ENCODE measurements around the gene DNM3. TPM values are rescaled to one million over a fixed set of nuclear protein-coding genes. Genes with fewer than 3 reads are reported as not detected.

Gene DNM3
- total RNA-seq, 1 experiment from 2014 or later: 0.11 TPM

GRCh38 chr1:171961861-171962260 lies 120.6 kb downstream of the DNM3 start:
- 0 out of 2 replicates have a peak, but pooled peaks cover 3% of the 10 kb centered on the region for H3K4me1 ChIP-seq
- no TSS peak for BruUV-seq (replicated peaks)
- H3K27me3 ChIP-seq (replicated peaks; ENCODE audit: control insufficient read depth, insufficient read depth, low read length): no peaks in the 10 kb centered on the region
- H3K4me1 Mint-ChIP-seq (ENCODE audit: low read depth, unreplicated experiment): no peaks in the 10 kb centered on the region
- no peak overlapping the region for H3K4me3 ChIP-seq (ENCODE audit: low read depth, low read length)
- TF ChIP-seq, protein P1, sequence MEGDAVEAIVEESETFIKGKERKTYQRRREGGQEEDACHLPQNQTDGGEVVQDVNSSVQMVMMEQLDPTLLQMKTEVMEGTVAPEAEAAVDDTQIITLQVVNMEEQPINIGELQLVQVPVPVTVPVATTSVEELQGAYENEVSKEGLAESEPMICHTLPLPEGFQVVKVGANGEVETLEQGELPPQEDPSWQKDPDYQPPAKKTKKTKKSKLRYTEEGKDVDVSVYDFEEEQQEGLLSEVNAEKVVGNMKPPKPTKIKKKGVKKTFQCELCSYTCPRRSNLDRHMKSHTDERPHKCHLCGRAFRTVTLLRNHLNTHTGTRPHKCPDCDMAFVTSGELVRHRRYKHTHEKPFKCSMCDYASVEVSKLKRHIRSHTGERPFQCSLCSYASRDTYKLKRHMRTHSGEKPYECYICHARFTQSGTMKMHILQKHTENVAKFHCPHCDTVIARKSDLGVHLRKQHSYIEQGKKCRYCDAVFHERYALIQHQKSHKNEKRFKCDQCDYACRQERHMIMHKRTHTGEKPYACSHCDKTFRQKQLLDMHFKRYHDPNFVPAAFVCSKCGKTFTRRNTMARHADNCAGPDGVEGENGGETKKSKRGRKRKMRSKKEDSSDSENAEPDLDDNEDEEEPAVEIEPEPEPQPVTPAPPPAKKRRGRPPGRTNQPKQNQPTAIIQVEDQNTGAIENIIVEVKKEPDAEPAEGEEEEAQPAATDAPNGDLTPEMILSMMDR (IDR thresholded peaks at IDR 0.05; ENCODE audit: insufficient read depth in 1 of 2, low read depth in 1 of 2, low read length in 1 of 2, severe bottlenecking in 1 of 2, unreplicated experiment in 1 of 2): no peak
- no peaks in the 10 kb centered on the region for H3K9me3 Mint-ChIP-seq (ENCODE audit: unreplicated experiment)
- H3K36me3 Mint-ChIP-seq (ENCODE audit: insufficient read depth, unreplicated experiment): no peaks in the 10 kb centered on the region
- H3K27me3 Mint-ChIP-seq (ENCODE audit: insufficient read depth, unreplicated experiment): no peaks in the 10 kb centered on the region
- H3K27ac Mint-ChIP-seq (ENCODE audit: unreplicated experiment): no peak overlapping the region
- no peak overlapping the region for H3K4me3 Mint-ChIP-seq (ENCODE audit: unreplicated experiment)
- intact Hi-C loops (cut with micrococcal nuclease; ENCODE audit: unreplicated experiment): no loop called here
- ChIA-PET CTCF (no interaction called here), POLR2A (no interaction called here)
- no peaks in the 10 kb centered on the region for H3K9me3 ChIP-seq
- H3K36me3 ChIP-seq (ENCODE audit: control insufficient read depth, insufficient read depth, low read length): no peaks in the 10 kb centered on the region
- DNase-seq: no peak

- BruUV-seq (replicated peaks): no TSS peak
- 0 out of 2 replicates have a peak, but pooled peaks cover 6% of the 10 kb centered on the region for H3K4me1 ChIP-seq
Observed at GRCh38 chr1:171963762-171964161, 122.5 kb downstream of the DNM3 start.

DNA sequence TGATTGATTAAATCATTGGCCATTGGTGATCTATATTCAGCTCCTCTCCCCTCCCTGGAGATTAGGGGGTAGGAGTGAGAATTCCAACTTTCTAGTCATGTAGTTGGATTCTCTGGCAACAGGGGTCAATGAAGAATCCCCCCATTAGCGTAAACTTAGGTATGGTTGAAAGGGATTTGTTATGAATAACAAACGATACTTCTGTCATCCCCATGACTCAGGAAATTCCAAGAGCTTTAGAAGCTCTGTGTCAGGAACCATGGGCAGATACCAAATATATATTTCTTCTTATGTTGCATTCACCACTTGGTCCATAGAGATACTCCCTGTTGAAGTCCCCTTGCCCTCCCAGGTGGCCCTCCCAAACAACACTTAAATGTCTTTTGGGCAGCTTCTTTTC lies 124.5 kb downstream of the DNM3 start:
- TF ChIP-seq, protein P1 (IDR thresholded peaks at IDR 0.05; ENCODE audit: insufficient read depth in 1 of 2, low read depth in 1 of 2, low read length in 1 of 2, severe bottlenecking in 1 of 2, unreplicated experiment in 1 of 2): no peak

More at GRCh38 chr1:171963762-171964161, 122.5 kb downstream of the DNM3 start:
- Mint-ChIP-seq H3K4me1 (ENCODE audit: low read depth, unreplicated experiment) (no peaks in the 10 kb centered on the region), H3K27ac (ENCODE audit: unreplicated experiment) (no peak overlapping the region), H3K27me3 (ENCODE audit: insufficient read depth, unreplicated experiment) (no peaks in the 10 kb centered on the region), H3K9me3 (ENCODE audit: unreplicated experiment) (no peaks in the 10 kb centered on the region), H3K36me3 (ENCODE audit: insufficient read depth, unreplicated experiment) (no peaks in the 10 kb centered on the region), H3K4me3 (ENCODE audit: unreplicated experiment) (no peak overlapping the region)
- H3K9me3 ChIP-seq: no peaks in the 10 kb centered on the region
- H3K27me3 ChIP-seq (replicated peaks; ENCODE audit: control insufficient read depth, insufficient read depth, low read length): no peaks in the 10 kb centered on the region
- no peaks in the 10 kb centered on the region for H3K36me3 ChIP-seq (ENCODE audit: control insufficient read depth, insufficient read depth, low read length)
- no peak overlapping the region for H3K4me3 ChIP-seq (ENCODE audit: low read depth, low read length)
- intact Hi-C loops (cut with micrococcal nuclease; ENCODE audit: unreplicated experiment): no loop called here
- ChIA-PET CTCF (no interaction called here), POLR2A (no interaction called here)
- TF ChIP-seq, protein P1 (IDR thresholded peaks at IDR 0.05; ENCODE audit: insufficient read depth in 1 of 2, low read depth in 1 of 2, low read length in 1 of 2, severe bottlenecking in 1 of 2, unreplicated experiment in 1 of 2): no peak
- DNase-seq: no peak

More for the DNA sequence above, 124.5 kb downstream of the DNM3 start:
- Histone ChIP-seq H3K4me3 (ENCODE audit: low read depth, low read length) (no peak overlapping the region), H3K9me3 (no peaks in the 10 kb centered on the region), H3K4me1 (0 out of 2 replicates have a peak, but pooled peaks cover 6% of the 10 kb centered on the region), H3K36me3 (ENCODE audit: control insufficient read depth, insufficient read depth, low read length) (no peaks in the 10 kb centered on the region), H3K27me3 (replicated peaks; ENCODE audit: control insufficient read depth, insufficient read depth, low read length) (no peaks in the 10 kb centered on the region)
- Mint-ChIP-seq H3K27ac (ENCODE audit: unreplicated experiment) (no peak overlapping the region), H3K4me1 (ENCODE audit: low read depth, unreplicated experiment) (no peaks in the 10 kb centered on the region), H3K27me3 (ENCODE audit: insufficient read depth, unreplicated experiment) (no peaks in the 10 kb centered on the region), H3K36me3 (ENCODE audit: insufficient read depth, unreplicated experiment) (no peaks in the 10 kb centered on the region), H3K9me3 (ENCODE audit: unreplicated experiment) (no peaks in the 10 kb centered on the region), H3K4me3 (ENCODE audit: unreplicated experiment) (no peak overlapping the region)
- no TSS peak for BruUV-seq (replicated peaks)
- no peak for DNase-seq
- POLR2A ChIA-PET: no interaction called here
- intact Hi-C loops (cut with micrococcal nuclease; ENCODE audit: unreplicated experiment): no loop called here
- CTCF ChIA-PET: no interaction called here

All from Caco-2 (cell line).